Epidermal melanocyte (primary cell): ENCODE measurements around the gene TMEM259.

Experiments used
- DNase-seq: peaks from one replicate; pipeline ENCODE4 v3.0.0; 2011; ENCODE audit warnings: low spot score; ENCODE audit not compliant: insufficient read length

TMEM259 gene

GRCh38 chr19:1004204-1004802 lies 16.6 kb downstream of the TMEM259 start:
- no peak for DNase-seq

GRCh38 chr19:1003283-1003682 lies 17.6 kb downstream of the TMEM259 start:
- no peak for DNase-seq

- no peak for DNase-seq
These were observed 18.3 kb downstream of the TMEM259 start for GRCh38 chr19:1002600-1002999.

DNA sequence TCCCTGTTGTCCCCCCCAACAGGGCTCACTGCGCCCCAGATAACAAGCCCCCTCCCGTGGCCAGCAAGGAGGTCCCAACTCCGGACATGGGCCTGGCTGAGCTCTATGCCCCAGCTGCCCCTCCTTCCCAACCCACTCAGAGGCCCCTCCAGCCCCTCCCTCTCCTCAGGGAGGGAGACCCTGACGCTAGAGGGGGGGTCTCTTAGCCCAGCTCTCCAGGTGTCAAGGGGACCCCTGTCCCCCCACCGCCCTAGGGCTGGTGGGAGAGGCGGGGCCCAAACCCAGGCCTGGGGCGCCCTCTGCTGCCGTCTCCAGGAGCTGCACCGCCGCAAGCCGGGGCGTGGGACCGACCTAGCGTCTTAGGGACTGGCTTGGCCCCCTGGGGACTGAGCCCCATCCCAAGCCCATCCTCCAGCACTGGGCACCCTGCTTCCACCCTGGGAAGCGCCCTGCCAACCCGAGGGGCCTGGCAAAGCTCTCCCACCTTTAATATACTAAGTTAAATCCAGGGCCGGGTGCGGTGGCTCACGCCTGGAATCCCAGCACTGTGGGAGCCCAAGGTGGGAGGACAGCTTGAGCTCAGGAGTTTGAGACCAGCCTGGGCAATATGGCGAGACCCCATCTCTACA lies 19.3 kb downstream of the TMEM259 start:
- DNase-seq, result peak; percentile 96

GRCh38 chr19:1000591-1001537 lies 20.1 kb downstream of the TMEM259 start:
- no peak for DNase-seq

DNA sequence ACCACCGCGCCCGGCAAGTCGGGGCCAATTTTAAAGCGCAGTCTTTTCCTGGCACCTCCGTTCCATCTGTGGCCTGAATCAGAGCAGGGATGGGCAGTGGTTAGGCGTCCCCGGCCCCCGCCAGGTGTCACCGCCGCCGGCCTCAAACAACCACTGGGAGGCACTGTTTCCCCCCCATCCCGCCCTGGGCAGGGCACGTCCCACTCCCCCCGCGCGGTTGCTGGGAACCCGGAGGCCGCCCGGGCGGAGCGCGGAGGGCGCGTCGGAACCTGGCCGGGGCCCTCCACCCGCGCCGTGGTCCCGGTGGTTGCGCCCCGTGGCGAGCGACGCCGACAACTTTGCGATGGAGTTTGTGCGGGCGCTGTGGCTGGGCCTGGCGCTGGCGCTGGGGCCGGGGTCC lies 20.8 kb downstream of the TMEM259 start, which contains the start of gene GRIN3B:
Gene GRIN3B, plus strand, starts transcription at position 325 of the 400 bp plus-strand sequence. Its CDS starts 19 bp downstream, at position 344.
- DNase-seq, result peak; percentile 82

GRCh38 chr19:999379-999719 lies 21.6 kb downstream of the TMEM259 start:
- DNase-seq, result no peak

DNA sequence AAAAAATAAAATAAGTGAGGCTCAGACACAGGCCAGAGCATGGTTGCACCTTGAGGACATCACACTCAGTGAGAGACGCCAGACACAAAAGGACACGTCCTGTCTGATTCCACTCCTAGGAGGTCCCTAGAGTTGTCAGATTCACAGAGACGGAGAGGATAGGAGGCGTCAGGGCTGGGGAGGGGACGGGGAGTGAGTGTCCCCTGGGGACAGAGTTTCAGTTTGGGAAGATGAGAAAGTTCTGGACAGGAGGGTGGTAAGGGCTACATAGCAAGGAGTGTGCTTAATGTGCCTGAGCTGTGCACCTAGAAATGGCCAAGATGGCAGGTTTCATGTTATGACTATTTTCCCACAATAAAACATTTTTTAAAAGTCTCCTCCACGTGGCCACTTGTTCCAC lies 22.9 kb downstream of the TMEM259 start:
- DNase-seq, result no peak

- DNase-seq, result peak; percentile 67
These were observed 24.7 kb downstream of the TMEM259 start for GRCh38 chr19:996051-996838.

DNA sequence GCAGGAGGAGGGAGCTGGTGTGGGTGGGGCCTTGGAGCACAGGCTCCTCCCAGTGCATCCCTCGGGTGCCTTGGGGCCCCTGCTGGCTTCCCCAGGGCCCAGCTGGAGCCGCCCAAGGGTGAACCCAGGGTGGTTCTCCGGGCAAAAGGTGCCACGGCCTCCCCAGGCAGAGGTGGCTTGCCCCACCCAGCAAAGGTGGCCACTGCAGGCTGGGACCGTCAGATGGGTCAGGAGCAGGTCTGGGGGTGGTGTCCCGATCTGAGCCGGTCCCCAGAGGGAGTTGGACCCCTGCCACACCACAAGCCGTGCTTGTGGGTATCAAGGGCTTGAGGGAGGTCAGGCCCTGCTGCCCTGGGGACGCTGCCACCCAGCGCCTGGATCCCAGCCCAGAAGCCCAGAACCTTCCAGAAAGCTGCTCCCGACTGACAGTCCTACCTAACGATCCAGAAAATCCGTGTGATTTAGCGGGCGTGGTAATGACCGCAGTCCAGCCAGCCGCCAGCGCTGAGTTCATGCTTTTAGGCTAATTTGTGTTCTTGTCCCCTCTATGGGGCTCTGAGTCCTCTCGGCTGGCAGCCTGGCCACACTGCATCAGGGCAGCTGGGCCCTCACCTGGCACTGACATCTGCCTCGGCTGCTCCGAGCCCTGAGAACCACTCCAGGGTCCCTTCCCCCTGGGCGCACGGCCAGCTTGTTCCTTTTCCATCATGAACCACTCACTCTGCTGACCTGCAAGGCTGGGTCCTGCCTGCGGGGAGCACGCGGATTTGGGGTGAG lies 25.7 kb downstream of the TMEM259 start:
- no peak for DNase-seq

DNA sequence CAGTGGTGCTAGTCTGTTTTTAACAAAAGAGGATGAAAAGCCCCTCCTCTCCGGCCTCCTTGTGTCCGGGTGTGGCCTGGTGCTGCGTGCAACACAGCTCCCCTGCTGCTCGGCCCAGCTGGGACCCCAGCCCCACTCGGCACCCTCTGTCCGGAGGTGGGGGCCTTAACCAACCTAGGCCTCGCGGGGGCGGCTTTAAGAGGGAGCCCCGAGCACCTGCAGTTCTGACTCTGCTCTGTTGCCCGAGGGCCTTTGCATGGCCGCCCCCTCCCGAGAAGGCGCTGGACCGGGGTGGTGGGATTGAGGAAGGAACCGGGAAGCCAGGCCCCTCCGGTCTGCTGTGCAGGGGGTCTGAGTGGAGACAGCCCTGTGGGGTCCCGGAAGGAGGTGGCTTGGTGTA lies 26.4 kb downstream of the TMEM259 start:
- no peak for DNase-seq

DNA sequence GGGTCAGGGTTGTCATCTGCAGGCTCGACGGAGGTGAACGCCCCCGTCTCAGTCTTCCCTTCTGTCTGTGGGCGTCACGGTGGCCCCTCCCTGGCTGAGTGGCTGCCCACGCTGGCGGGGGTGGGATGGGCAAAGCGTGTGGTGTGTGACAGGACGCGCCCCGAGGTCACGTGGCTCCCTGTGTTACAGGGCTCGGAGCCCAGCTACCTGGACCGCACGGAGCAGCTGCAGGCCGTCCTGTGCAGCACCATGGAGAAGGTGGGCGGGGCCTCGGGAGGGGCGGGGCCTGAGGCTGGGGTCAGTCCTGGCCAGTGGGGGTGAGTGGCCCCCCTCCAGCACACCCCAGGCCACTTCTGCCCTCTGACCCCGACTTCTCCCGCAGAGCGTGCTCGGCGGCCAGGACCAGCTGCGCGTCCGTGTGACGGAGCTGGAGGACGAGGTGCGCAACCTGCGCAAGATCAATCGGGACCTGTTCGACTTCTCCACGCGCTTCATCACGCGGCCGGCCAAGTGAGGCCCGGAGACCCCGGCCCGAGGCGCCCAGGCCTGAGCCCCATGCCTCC lies 27.0 kb downstream of the TMEM259 start:
- no peak for DNase-seq

DNA sequence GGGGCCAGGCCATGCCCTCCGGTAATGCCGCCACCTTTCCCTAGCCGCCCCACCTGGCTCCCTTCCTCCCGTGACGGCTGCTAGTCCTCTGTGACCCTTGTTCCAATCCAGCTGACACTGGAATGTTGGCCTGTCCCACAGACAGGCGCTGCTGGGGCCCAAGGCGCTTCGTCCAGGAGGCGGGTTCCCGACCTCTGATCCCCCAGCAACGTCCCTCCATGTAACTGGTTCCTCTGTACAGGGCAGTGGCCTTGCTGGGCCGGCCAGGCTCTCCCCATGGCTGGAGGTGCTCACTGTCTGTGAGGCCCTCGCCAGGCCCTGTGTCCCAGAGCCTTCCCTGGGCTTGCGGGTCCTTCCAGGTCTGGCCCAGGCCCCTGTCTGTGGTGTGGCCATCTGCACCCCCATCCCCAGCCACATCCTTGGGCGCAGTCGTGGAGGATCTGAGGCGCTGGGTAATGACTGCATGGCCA lies 27.5 kb downstream of the TMEM259 start:
- DNase-seq, result no peak

GRCh38 chr19:992670-993055 lies 28.3 kb downstream of the TMEM259 start:
- no peak for DNase-seq

- DNase-seq, result no peak
These were observed 28.8 kb downstream of the TMEM259 start for GRCh38 chr19:991932-992669.

GRCh38 chr19:991174-991931 lies 29.6 kb downstream of the TMEM259 start:
- DNase-seq, result no peak

DNA sequence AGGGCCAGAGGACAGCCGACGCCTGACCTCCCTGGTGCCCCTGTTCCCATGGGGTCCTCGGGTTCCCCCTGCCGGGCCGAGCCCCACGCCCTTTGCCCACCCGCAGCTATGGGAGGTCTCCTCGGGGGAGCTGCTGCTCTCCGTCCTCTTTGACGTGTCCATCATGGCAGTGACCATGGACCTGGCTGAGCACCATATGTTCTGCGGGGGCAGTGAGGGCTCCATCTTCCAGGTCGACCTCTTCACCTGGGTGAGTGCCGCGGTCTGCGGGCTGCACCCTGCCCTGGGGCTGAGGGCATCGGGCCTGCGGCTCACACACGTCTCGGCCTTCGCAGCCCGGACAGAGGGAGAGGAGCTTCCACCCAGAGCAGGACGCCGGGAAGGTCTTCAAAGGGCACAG lies 30.2 kb downstream of the TMEM259 start:
- no peak for DNase-seq

- no peak for DNase-seq
These were observed 30.8 kb downstream of the TMEM259 start for GRCh38 chr19:990119-990571.
